GM18520 (cell line): Measurements from ENCODE around the gene ZNF384.

ENCODE experiments used
- ATAC-seq: cut with Tn5 transposase; IDR thresholded peaks from one replicate; pipeline ENCODE4 v1.9.1; 2021; ENCODE audit not compliant: unreplicated experiment

ZNF384 gene

GRCh38 chr12:6699259-6699988, 10.2 kb upstream of the ZNF384 start:
- ATAC-seq: no peak

GRCh38 chr12:6698352-6699046, 9.3 kb upstream of the ZNF384 start:
- no peak for ATAC-seq

- no peak for ATAC-seq
Measured at GRCh38 chr12:6697584-6698351, 8.6 kb upstream of the ZNF384 start.

GRCh38 chr12:6696690-6697583, 7.8 kb upstream of the ZNF384 start:
- no peak for ATAC-seq

DNA sequence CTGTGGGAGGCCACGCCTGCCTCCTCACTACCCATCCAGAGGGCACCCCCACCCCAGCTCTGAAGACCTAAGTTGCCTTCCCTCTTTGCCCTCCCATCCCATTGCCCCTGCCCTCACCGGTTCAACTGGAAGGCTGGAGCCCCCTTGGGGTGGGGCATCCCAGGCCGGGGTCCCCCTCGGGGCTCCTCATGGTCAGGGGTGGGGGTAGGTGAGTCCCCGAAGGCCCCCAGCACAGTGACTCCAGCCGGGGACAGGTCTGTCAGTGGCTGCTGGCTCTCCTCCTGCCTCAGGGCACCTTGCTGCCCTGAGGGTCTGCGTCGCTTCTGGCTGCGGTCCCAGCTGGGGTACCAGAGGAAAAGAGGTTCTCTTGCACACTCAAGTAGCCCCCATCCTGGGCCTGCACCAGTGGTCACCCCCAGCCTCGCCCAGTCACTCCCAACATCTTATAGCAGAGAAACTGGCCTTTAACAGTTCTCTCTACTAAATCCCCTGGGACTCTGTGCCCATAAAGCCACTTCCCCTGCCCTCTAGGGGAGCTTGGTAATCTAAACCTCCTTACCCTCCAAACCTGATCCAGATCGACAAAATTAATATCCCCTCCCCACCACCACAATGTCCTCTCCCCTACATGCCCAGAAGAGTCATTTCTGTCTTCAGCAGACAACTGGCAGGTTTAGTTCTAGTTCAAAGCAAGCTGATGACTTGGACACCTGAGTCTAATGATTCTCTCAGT, 6.3 kb upstream of the ZNF384 start:
- ATAC-seq: no peak

GRCh38 chr12:6694701-6695100, 5.5 kb upstream of the ZNF384 start:
- no peak for ATAC-seq

GRCh38 chr12:6693832-6694355, 4.7 kb upstream of the ZNF384 start:
- ATAC-seq: no peak

- ATAC-seq: no peak
Measured at GRCh38 chr12:6692888-6693287, 3.7 kb upstream of the ZNF384 start.

- no peak for ATAC-seq
Measured at GRCh38 chr12:6691473-6691872, 2.3 kb upstream of the ZNF384 start.

DNA sequence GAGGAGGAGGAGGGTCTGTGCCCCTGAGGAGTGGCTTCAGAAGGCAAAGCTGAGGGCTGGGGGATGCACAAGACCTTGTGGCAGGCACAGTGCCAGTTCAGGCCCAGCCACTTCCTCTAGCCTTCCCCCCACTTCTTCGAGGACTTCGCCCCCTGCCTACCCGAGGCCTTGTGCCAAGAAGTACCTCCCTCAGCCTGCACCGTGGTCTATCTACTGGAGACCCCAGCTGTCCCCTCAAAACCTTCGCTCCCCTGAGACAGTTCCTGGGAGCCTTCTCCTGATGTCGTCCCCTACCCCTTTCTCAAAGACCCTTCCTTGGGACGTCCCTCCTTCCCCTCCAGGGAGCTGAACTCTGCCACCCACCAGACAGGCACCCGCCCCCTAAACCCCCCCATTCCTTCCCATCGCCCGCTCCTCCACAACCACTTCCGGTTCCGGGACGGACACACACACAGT, 604 bp downstream of the ZNF384 start:
- ATAC-seq: no peak

GRCh38 chr12:6685814-6686213, 3.4 kb downstream of the ZNF384 start:
- ATAC-seq: no peak

- no peak for ATAC-seq
Measured at GRCh38 chr12:6684609-6685008, 4.6 kb downstream of the ZNF384 start.

DNA sequence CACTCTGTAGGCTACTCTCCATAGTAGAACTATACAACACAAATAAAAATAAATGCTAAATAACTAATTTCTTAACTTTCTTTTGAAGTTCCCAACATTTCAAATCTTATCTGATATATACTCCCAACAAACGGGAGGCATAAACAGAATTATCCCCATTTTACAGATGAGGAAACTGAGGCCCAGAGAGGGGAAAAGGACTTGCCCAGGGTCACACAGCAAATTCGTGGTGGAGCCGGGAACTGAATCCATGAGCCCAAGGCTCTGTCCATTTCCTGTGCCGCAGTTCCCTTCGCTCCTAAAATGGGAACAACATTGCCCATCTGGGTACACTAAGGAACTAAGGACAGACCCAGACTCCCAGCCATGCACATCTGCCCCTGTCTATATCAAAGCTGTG, 12.2 kb downstream of the ZNF384 start:
- ATAC-seq: no peak

- no peak for ATAC-seq
Measured at GRCh38 chr12:6672143-6672542, 17.0 kb downstream of the ZNF384 start.

DNA sequence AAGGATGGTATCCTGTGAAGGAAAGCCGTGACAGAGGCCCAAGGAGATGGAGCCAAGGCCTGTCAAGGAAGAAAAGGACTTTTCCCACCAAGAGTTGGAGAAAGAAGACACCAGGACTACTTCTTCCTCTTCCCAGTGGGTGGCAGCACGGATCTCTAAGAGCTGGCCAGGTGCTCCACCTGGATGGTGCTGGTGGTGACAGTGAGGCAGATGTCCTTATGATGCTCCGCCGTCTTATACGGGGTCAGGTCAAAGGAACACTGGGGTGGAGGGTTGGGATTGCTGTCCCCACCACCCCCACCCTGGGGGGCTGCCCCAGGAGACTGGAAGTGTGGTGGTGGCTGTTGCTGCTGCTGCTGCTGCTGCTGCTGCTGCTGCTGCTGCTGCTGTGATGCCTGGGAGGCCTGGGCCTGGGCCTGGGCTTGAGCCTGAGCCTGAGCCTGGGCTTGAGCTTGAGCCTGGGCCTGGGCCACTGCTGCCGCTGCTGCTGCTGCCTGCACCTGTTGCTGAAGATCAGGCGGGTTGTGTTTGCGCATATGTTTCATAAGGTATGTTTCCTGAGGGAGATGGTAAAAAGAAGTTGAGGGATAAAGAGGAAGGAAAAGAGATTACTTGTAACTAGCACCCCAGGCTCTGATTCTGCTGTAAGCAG, 21.5 kb downstream of the ZNF384 start:
- no peak for ATAC-seq

GRCh38 chr12:6666211-6666610, 23.0 kb downstream of the ZNF384 start:
- ATAC-seq: no peak

DNA sequence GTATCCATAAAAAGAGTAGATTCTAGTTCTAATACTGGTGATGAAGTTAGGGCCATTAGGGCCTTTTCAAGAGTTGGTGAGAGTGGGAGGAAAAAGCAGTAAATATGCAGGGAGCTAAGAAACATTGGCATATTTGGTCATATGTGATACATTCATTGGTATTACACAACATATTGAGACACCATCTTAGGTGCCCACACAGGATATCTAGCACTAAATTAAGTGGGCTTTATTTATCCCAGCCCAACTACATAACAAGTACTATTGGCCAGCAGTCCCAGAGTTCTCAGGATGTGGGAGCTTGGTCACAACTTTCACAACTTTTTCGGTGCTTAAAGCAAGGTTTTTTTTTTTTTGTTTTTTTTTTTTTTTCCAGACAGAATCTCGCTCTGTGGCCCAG, 24.3 kb downstream of the ZNF384 start:
- ATAC-seq: no peak

DNA sequence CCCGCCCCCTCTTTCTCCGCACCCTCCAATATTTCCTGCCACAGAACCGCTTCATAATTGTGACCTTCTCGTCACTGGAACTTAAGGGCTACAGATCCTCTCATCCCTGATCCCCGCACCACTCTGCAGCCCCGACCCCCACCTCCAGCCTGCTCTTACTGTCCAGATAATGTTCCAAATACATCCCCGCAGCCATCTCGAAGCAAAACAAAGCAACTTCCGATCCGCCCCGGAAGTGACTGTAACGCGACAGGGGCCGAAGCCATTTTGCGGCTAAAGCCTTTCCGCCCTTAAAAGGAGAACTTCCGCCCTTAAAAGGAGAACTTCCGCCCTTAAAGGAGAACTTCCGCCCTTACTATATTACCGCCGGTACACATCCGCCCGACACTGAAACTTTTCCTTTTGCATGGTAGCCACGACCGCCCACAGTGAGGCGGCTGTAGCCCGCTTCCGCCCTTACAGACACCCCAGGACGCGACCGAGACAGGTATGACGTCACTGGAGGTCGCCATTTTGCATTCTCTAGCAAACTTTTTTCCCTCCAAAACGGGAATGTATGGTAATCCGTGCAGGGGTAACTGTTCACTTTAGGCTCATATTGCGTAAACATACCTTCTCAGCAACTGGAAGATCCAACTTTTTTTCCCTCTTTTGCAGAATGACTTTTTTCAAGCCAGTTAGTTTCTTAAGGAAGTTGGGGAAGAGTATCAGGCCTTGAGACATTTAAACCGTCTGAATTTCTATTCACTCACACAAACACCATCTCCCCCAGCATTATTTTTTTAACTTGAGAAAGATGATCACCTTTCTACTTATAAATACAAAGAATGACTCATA, 26.1 kb downstream of the ZNF384 start, which contains the start of gene ING4:
Gene ING4 (minus strand): TSS at position 214 of the 837 bp plus-strand sequence. CDS start 18 bp downstream, at position 196.
- ATAC-seq: peak; percentile 97

DNA sequence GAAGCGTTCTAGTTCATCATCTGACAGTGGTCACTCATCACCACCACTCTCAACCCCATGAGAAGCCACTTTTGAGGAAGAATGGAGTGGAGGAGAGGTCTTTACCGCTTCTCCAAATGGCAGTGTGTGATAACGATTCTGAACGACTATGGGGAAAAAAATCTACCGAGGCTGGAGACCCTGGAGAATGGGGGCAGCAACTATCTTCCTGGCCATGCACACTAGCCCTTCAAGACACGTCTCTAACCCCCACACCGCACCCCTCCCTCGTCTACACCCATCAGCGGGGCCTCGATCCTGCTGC, 26.6 kb downstream of the ZNF384 start:
- no peak for ATAC-seq
